GM06990 (cell line): ENCODE measurements around the gene TARS1.

Source experiments
- DNase-seq: peaks from one replicate; pipeline ENCODE4 v3.0.0-alpha.2; 2011; ENCODE audit not compliant: insufficient read length; ENCODE audit errors: extremely low read depth
- H3K27me3 ChIP-seq: replicated peaks from 2 replicates; pipeline ENCODE4 v1.6.0; 2011; ENCODE audit warnings: low read length; ENCODE audit not compliant: control insufficient read depth, insufficient read depth
- H3K36me3 ChIP-seq: 2 replicates; pipeline ENCODE4 v1.5.1; 2011; ENCODE audit warnings: low read length; ENCODE audit not compliant: control insufficient read depth, insufficient read depth
- H3K4me3 ChIP-seq: replicated peaks from 2 replicates; pipeline ENCODE4 v1.5.1; 2011; ENCODE audit warnings: low read depth, mild to moderate bottlenecking, control low read depth, low read length
- TF ChIP-seq, protein P1 (sequence below): IDR thresholded peaks from 2 replicates; pipeline ENCODE4 v1.5.1; 2011; ENCODE audit warnings: low read length, control low read depth, mild to moderate bottlenecking, inconsistent platforms; ENCODE audit not compliant: insufficient read depth, poor library complexity, severe bottlenecking

The TARS1 gene

DNA sequence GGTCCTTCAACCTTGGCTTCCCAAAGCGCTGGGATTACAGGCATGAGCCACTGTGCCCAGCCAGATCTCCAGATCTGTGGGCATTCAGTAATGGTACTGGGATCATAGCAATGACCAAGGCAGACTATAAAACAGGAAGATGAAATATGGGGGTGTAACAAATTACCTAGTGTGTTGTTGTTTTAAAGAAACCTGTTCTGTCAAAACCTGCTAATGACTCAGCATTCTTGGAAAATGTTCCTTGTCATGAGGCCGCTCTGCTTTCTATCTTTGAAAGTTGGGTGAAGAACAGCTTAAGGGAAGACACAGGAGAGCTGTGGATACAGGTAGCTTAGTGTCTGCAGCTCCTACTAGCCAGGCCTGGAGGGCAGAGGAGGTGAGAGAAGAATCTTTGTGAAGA is 19.4 kb downstream of the TARS1 start:
- TF ChIP-seq, protein P1, sequence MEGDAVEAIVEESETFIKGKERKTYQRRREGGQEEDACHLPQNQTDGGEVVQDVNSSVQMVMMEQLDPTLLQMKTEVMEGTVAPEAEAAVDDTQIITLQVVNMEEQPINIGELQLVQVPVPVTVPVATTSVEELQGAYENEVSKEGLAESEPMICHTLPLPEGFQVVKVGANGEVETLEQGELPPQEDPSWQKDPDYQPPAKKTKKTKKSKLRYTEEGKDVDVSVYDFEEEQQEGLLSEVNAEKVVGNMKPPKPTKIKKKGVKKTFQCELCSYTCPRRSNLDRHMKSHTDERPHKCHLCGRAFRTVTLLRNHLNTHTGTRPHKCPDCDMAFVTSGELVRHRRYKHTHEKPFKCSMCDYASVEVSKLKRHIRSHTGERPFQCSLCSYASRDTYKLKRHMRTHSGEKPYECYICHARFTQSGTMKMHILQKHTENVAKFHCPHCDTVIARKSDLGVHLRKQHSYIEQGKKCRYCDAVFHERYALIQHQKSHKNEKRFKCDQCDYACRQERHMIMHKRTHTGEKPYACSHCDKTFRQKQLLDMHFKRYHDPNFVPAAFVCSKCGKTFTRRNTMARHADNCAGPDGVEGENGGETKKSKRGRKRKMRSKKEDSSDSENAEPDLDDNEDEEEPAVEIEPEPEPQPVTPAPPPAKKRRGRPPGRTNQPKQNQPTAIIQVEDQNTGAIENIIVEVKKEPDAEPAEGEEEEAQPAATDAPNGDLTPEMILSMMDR, result no peak
- peaks cover 21% of the 10 kb centered on the region for H3K36me3 ChIP-seq

DNA sequence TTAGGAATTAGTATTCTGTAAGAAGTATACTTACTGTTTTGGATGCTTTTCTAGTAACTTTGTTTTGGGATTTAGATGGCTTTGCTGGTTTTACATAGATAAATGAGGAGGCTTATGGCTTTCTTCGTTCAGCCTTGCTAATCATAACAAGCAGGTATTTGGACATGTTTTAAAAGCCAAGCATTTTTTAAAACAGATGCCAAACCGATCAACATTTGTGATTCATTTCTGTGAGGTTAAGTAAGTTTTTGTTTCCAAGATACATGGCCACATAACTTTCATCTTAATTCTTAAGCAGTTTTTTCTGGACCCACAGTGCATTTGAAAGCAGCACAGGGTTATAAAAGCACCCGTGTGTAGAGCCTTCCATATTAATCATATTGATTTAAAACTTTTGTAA is 21.7 kb downstream of the TARS1 start:
- H3K36me3 ChIP-seq, result peaks cover 17% of the 10 kb centered on the region
- no peak for DNase-seq
- no peak overlapping the region for H3K4me3 ChIP-seq
- H3K27me3 ChIP-seq, result no peaks in the 10 kb centered on the region
- TF ChIP-seq, protein P1, result no peak

More for the DNA sequence above, 19.4 kb downstream of the TARS1 start:
- Histone ChIP-seq H3K27me3 (no peaks in the 10 kb centered on the region), H3K4me3 (no peak overlapping the region)
- DNase-seq, result no peak

DNA sequence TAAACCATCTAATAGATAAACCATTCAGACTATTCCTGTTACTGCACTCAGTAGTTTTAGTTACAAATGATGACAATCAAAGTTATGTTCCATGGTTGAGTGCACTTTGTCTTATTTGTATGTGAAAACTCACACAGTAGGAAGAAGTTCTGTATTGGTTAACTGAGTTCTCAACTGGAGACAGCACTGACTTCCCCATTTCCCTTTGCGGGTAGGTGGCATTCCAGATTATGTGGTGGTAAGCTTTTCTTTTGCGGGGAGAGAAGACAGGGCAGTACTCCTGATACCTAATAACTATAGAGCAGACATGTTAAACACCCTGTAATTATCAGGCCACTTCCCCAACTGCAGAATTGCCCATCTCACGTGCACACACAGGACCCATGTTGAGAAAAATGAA is 24.4 kb downstream of the TARS1 start:
- Histone ChIP-seq H3K27me3 (no peaks in the 10 kb centered on the region), H3K4me3 (no peak overlapping the region), H3K36me3 (peaks cover 20% of the 10 kb centered on the region)
- TF ChIP-seq, protein P1, result no peak
- DNase-seq, result no peak

DNA sequence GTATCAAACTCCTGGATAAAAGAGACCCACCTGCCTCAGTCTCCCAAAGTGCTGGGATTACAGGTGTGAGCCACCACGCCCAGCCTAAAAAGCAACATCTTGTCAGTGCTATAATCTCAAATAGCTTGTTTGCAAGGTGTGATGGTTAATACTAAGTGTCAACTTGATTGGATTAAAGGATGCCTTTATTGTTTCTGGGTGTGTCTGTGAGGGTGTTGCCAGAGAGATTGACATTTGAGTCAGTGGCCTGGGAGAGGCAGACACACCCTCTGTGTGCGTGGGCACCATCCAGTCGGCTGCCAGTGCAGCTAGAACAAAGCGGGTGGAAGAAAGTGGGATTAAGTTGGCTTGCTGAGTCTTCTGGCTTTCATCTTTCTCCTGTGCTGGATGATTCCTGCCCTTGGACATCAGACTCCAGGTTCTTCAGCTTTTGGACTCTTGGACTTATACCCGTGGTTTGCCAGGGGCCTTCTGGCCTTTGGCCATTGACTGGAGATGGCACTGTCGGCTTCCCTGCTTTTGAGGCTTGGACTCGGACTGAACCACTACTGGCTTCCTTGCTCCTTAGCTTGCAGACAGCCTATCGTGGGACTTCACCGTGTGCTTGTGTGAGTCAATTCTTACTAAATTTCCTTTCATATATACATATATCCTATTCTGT is 28.1 kb downstream of the TARS1 start:
- Histone ChIP-seq H3K36me3 (peaks cover 27% of the 10 kb centered on the region), H3K4me3 (no peak overlapping the region), H3K27me3 (no peaks in the 10 kb centered on the region)
- DNase-seq, result no peak
- TF ChIP-seq, protein P1, result no peak

DNA sequence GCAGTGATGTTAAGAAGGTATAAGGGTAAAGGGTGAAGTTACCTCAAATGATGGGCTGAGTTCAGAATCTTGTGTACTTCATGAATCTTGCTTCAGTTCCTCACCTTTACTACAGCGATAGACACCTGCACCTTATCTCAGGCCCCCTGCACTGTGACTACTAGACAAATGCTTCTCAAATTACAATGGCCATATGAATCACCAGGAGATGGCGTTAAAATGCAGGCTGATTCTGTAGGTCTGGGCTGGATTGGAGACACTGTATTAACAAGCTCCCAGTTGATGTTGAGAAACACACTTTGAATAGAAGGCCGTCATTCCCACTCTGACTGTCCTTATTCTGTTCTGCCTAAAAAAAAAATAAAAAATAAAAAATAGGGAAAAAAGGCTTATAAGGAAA is 29.8 kb downstream of the TARS1 start:
- TF ChIP-seq, protein P1, result no peak
- H3K4me3 ChIP-seq, result no peak overlapping the region
- no peaks in the 10 kb centered on the region for H3K27me3 ChIP-seq
- DNase-seq, result no peak
- H3K36me3 ChIP-seq, result peaks cover 25% of the 10 kb centered on the region
